HepG2 (cell line): ENCODE data around the gene CD19. TPM values are rescaled to one million over a fixed set of nuclear protein-coding genes. Genes with fewer than 3 reads are reported as not detected.
A peak's percentile ranks its signal among the peaks of the same experiment; 100 is the strongest.

ENCODE experiments used
- HNRNPK ChIP-seq: fragments of 200-400 bp; formaldehyde crosslinking; IDR thresholded peaks from 2 replicates; pipeline ENCODE4 v1.6.1; 2018; ENCODE audit warnings: low read length, low read depth, moderate library complexity, mild to moderate bottlenecking; ENCODE audit not compliant: poor library complexity, severe bottlenecking
- NPAS2 ChIP-seq: sonication (generic); formaldehyde crosslinking; IDR thresholded peaks from 2 replicates; pipeline ENCODE4 v1.8.0; 2022; ENCODE audit warnings: mild to moderate bottlenecking, missing genetic modification reagents, borderline replicate concordance
- ZFP90 ChIP-seq: sonication (generic); formaldehyde crosslinking; IDR thresholded peaks from 2 replicates; pipeline ENCODE4 v1.8.0; 2022; ENCODE audit warnings: missing genetic modification reagents, mild to moderate bottlenecking, inconsistent platforms, borderline replicate concordance
- ZNF318 ChIP-seq: sonication (generic); formaldehyde crosslinking; IDR thresholded peaks from 2 replicates; pipeline ENCODE4 v1.4.0; 2020; ENCODE audit warnings: mild to moderate bottlenecking, missing genetic modification reagents
- ZNF546 ChIP-seq: sonication (generic); formaldehyde crosslinking; conservative IDR thresholded peaks from 2 replicates; pipeline ENCODE4 v1.8.1; 2023; ENCODE audit warnings: mild to moderate bottlenecking, missing genetic modification reagents
- ZNF646 ChIP-seq: sonication (generic); formaldehyde crosslinking; IDR thresholded peaks from 2 replicates; pipeline ENCODE4 v1.9.0; 2021; ENCODE audit warnings: mild to moderate bottlenecking, missing genetic modification reagents
- polyA plus RNA-seq, 8 experiments: library from polyadenylated mRNA; depleted of rRNA in 3 of 8; stranded (reverse) in 7 of 8; unstranded in 1 of 8; fragments of >200 nt; fragmentation: Illumina TruSeq in 4 of 8; extraction: Trizol in 4 of 8; gene quantifications; 2 replicates each; pipeline versions ENCODE4 v1.2.1 to v1.2.3, GENCODE V29; 2011 to 2016; ENCODE audit warnings: low read depth in 4 of 8, missing spikeins in 1 of 8, mixed read lengths in 1 of 8; ENCODE audit not compliant: insufficient read depth in 1 of 8
- total RNA-seq, 5 experiments: library from RNA; depleted of rRNA; stranded (reverse); fragments of >200 nt; fragmentation: Illumina TruSeq; extraction: Trizol; gene quantifications; 2 replicates each; pipeline ENCODE4 v1.2.3, GENCODE V29; 2016; ENCODE audit warnings: low read depth in 1 of 5
- TF ChIP-seq, protein P1 (sequence below): sonication (generic); formaldehyde crosslinking; IDR thresholded peaks from 2 replicates; pipeline ENCODE4 v1.4.0; 2020; ENCODE audit warnings: missing genetic modification reagents, borderline replicate concordance

Gene CD19
- total and polyA plus RNA-seq, 2 of the 13 experiments (the other 11 are each of a cell fraction or from before 2014, with no cell fraction given) = 0.55 to 1.1 TPM

DNA sequence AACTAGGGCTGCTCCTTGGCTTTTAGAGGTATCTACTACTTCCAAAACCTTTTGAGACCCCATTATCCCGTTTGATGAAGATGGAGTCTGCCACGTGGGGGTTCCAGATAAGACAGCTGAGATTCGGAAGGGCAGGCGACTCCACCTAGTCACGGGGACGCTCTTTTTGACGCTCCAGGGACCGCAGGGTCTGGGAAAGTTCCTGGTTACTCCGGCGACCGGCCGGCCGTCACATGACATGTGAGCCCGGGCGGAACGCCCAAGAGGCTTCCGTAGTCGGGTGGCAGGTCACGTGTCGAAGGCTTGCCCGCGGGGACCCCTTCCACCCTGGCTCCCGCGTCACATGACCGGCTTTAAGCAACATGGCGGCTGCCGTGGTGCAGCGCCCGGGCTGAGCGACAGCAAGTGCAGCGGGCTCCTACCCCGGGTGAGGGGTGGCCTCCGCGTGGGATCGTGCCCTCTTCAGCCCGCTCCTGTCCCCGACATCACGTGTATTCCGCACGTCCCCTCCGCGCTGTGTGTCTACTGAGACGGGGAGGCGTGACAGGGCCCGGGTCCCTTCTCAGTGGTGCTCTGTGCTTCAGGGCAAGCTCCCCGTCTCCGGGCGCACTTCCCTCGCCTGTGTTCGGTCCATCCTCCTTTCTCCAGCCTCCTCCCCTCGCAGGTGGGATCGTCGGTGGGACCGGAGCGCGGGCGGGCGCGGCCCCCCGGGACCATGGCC, 42.8 kb downstream of the CD19 start, which contains the start of gene SPNS1 (continued):
- no peak for TF ChIP-seq ZNF546 (CRISPR knock-in tag)
- peak; percentile 94 for TF ChIP-seq ZFP90 (CRISPR knock-in tag)
- TF ChIP-seq ZNF318 (CRISPR knock-in tag) = no peak
- TF ChIP-seq HNRNPK = no peak
- TF ChIP-seq NPAS2 (CRISPR knock-in tag) = no peak
- 0 out of 2 replicates have a peak, but pooled peaks have one; percentile 34 for TF ChIP-seq ZNF646 (CRISPR knock-in tag)
- TF ChIP-seq, protein P1, sequence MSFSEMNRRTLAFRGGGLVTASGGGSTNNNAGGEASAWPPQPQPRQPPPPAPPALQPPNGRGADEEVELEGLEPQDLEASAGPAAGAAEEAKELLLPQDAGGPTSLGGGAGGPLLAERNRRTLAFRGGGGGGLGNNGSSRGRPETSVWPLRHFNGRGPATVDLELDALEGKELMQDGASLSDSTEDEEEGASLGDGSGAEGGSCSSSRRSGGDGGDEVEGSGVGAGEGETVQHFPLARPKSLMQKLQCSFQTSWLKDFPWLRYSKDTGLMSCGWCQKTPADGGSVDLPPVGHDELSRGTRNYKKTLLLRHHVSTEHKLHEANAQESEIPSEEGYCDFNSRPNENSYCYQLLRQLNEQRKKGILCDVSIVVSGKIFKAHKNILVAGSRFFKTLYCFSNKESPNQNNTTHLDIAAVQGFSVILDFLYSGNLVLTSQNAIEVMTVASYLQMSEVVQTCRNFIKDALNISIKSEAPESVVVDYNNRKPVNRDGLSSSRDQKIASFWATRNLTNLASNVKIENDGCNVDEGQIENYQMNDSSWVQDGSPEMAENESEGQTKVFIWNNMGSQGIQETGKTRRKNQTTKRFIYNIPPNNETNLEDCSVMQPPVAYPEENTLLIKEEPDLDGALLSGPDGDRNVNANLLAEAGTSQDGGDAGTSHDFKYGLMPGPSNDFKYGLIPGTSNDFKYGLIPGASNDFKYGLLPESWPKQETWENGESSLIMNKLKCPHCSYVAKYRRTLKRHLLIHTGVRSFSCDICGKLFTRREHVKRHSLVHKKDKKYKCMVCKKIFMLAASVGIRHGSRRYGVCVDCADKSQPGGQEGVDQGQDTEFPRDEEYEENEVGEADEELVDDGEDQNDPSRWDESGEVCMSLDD (CRISPR knock-in tag) = peak; percentile 83; the same call in 1 of the 2 replicates
